ENCODE results near the gene ANKS1B. TPM values are rescaled to one million over a fixed set of nuclear protein-coding genes. Genes with fewer than 3 reads are reported as not detected.

The ANKS1B gene
- total RNA-seq, 2 experiments from 2014 or later = not detected

DNA sequence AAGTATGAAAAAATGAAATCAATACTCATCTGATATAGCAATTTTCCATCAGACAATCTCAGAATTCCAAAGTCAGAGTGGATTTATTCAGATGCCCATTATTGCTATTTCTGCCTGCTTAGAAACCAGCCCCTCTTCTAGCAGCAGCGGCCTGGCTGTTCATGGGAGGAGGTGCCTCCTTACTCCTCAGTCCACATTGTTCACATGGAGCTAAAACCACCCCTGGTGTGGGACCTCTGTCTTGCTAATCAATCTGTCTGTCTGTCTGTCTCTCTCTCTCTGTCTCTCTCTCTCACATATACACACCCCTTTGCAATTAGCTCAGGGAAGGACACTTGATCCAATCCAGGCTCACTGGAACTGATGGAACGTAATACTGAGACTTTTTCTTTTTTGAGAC is 1163.5 kb downstream of the ANKS1B start:
- Mint-ChIP-seq H3K4me1 (ENCODE audit: low read depth) (no peaks in the 10 kb centered on the region), H3K36me3 (ENCODE audit: low read depth) (no peaks in the 10 kb centered on the region), H3K27me3 (ENCODE audit: low read depth) (peaks cover 10% of the 10 kb centered on the region), H3K9me3 (no peaks in the 10 kb centered on the region), H3K4me3 (no peak overlapping the region), H3K27ac (no peak overlapping the region)
- intact Hi-C loops (cut with micrococcal nuclease) = no loop called here
- DNase-seq = no peak
- CTCF ChIA-PET = no interaction called here

GRCh38 chr12:98819821-98820404 is 1164.8 kb downstream of the ANKS1B start:
- H3K4me1 Mint-ChIP-seq (ENCODE audit: low read depth) = no peaks in the 10 kb centered on the region
- H3K27ac Mint-ChIP-seq = no peak overlapping the region
- CTCF ChIA-PET = no interaction called here
- DNase-seq = no peak
- no peaks in the 10 kb centered on the region for H3K36me3 Mint-ChIP-seq (ENCODE audit: low read depth)
- intact Hi-C loops (cut with micrococcal nuclease) = no loop called here
- H3K4me3 Mint-ChIP-seq = no peak overlapping the region
- H3K27me3 Mint-ChIP-seq (ENCODE audit: low read depth) = peaks cover 10% of the 10 kb centered on the region
- H3K9me3 Mint-ChIP-seq = no peaks in the 10 kb centered on the region

DNA sequence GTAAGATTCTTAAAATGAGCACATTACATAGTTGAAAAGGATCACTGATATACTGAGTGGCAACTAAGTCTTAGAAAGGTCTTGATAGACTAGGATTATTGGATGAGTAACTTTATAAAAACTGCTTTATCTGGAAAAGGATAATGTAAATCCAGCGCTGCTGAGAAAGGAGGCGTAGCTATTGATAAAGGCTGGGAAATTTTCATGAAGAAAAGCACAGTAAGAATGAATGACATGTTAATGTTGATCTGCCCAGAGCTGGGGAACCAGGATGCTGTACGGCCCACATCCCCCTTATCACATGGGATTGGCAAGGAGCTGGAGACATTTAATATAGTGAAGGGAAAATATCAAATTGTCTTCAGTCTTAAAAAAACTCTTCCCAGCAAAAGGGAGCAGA is 1165.7 kb downstream of the ANKS1B start:
- intact Hi-C loops (cut with micrococcal nuclease) = no loop called here
- Mint-ChIP-seq H3K9me3 (no peaks in the 10 kb centered on the region), H3K36me3 (ENCODE audit: low read depth) (no peaks in the 10 kb centered on the region), H3K4me1 (ENCODE audit: low read depth) (no peaks in the 10 kb centered on the region), H3K4me3 (no peak overlapping the region), H3K27me3 (ENCODE audit: low read depth) (peaks cover 14% of the 10 kb centered on the region), H3K27ac (no peak overlapping the region)
- CTCF ChIA-PET = interaction anchor here (0.6 kb wide), 1 partner anchor 27 kb away, joined by 3 read pairs; no protein-coding TSS in a partner anchor
- no peak for DNase-seq

DNA sequence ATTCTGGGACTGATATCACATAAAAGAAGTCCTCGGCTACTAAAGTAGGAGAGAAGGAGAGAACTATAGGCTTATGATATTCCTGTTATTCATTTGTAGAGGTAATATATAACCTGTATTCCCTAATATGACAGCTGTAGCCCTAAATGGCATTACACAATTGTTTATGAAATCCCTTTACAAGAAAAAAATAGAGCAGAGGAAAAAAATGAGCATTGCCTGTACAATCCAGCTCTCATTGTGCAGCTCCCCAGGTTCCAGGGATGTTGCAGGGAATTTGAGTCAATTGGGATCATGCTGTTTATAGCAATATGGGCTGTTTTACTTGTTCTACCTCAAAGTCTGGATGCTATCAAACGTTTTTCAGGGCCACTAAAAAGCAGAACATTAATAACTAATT is 1166.5 kb downstream of the ANKS1B start:
- CTCF ChIA-PET = no interaction called here
- intact Hi-C loops (cut with micrococcal nuclease) = no loop called here
- H3K36me3 Mint-ChIP-seq (ENCODE audit: low read depth) = no peaks in the 10 kb centered on the region
- no peak overlapping the region for H3K27ac Mint-ChIP-seq
- no peak overlapping the region for H3K4me3 Mint-ChIP-seq
- DNase-seq = no peak
- peaks cover 16% of the 10 kb centered on the region for H3K27me3 Mint-ChIP-seq (ENCODE audit: low read depth)
- no peaks in the 10 kb centered on the region for H3K9me3 Mint-ChIP-seq
- H3K4me1 Mint-ChIP-seq (ENCODE audit: low read depth) = no peaks in the 10 kb centered on the region

DNA sequence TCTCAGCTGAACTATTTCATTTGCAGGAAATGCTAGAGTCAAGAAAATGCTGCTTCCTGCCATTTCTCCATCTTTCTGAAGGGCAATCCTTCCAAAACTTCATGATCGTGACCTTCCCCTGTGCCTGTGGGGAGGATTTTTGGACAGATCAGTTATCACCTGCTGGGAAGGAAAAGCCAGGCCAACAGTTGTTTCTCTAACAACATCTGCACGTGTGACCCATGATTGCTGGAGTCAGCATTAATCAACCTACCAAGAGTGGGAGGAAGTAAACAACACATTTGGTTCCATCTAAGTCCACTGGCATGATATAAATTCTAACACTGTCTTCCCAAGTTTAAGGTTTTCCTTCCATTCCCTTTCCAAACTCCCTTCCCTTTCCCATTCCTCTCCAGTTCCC is 1167.0 kb downstream of the ANKS1B start:
- DNase-seq = no peak
- no peak overlapping the region for H3K27ac Mint-ChIP-seq
- intact Hi-C loops (cut with micrococcal nuclease) = no loop called here
- CTCF ChIA-PET = no interaction called here
- no peaks in the 10 kb centered on the region for H3K4me1 Mint-ChIP-seq (ENCODE audit: low read depth)
- H3K9me3 Mint-ChIP-seq = no peaks in the 10 kb centered on the region
- H3K4me3 Mint-ChIP-seq = no peak overlapping the region
- peaks cover 16% of the 10 kb centered on the region for H3K27me3 Mint-ChIP-seq (ENCODE audit: low read depth)
- H3K36me3 Mint-ChIP-seq (ENCODE audit: low read depth) = no peaks in the 10 kb centered on the region

DNA sequence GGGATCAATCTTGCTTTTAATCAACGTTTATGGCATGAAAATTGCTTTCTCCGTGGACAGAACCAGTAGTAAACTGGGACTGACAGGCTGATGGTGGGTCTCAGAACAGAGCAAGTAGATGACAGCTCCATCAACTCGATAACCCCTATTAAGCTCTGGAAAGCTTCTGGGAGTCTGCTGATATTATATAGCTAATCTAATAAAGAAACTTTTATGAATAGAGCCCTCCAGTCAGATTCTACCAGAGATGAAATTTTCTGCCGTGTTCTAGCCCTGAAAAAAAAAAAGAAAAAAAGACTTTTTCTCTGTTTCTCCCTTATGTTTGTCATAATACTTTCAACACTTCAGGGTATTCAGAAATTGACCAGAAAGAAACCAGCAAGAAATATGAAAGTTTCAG is 1168.0 kb downstream of the ANKS1B start:
- no peak overlapping the region for H3K27ac Mint-ChIP-seq
- no peak overlapping the region for H3K4me3 Mint-ChIP-seq
- H3K9me3 Mint-ChIP-seq = no peaks in the 10 kb centered on the region
- no peaks in the 10 kb centered on the region for H3K36me3 Mint-ChIP-seq (ENCODE audit: low read depth)
- CTCF ChIA-PET = no interaction called here
- H3K27me3 Mint-ChIP-seq (ENCODE audit: low read depth) = peaks cover 16% of the 10 kb centered on the region
- DNase-seq = no peak
- intact Hi-C loops (cut with micrococcal nuclease) = no loop called here
- no peaks in the 10 kb centered on the region for H3K4me1 Mint-ChIP-seq (ENCODE audit: low read depth)

DNA sequence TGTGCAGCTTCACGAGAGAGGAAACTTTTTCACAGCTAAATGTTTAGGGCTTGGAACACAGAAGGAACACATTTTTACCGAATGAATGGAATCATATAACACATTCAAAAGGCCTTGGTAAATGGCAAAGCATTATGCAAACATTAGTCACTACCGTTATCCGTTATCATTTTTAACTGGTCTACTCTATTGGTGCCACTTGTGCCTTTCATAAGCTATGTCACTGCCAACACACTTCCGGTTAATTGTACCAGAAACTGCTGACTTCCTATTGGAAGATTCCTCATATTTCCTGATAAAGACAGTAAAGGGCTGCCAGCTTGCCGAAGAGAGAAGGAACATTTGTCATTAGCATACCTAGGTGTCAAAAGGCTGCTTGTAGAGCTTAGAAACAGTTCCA is 1170.5 kb downstream of the ANKS1B start:
- H3K9me3 Mint-ChIP-seq = no peaks in the 10 kb centered on the region
- no peak overlapping the region for H3K4me3 Mint-ChIP-seq
- DNase-seq = no peak
- H3K27ac Mint-ChIP-seq = no peak overlapping the region
- H3K36me3 Mint-ChIP-seq (ENCODE audit: low read depth) = no peaks in the 10 kb centered on the region
- CTCF ChIA-PET = no interaction called here
- intact Hi-C loops (cut with micrococcal nuclease) = no loop called here
- no peaks in the 10 kb centered on the region for H3K4me1 Mint-ChIP-seq (ENCODE audit: low read depth)
- peaks cover 15% of the 10 kb centered on the region for H3K27me3 Mint-ChIP-seq (ENCODE audit: low read depth)

DNA sequence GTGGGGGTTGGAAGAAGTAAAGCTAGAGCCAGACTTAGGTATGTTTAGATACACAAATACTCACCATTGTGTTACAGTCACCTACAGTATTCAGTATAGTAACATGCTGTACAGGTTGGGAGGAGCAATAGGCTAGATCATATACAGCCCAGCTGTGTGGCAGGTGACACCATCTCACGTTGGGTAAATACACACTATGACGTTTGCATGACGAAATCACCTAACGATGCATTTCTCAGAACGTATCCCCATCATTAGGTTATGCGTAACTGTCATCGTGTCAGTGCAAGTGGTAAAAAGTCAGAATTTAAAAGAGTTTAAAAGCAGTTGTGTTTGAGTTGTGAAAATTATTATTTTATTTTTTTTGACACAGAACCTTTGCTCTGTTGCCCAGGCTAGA is 1172.5 kb downstream of the ANKS1B start:
- H3K4me3 Mint-ChIP-seq = no peak overlapping the region
- intact Hi-C loops (cut with micrococcal nuclease) = no loop called here
- H3K27ac Mint-ChIP-seq = no peak overlapping the region
- H3K4me1 Mint-ChIP-seq (ENCODE audit: low read depth) = no peaks in the 10 kb centered on the region
- H3K27me3 Mint-ChIP-seq (ENCODE audit: low read depth) = peaks cover 14% of the 10 kb centered on the region
- no peak for DNase-seq
- H3K9me3 Mint-ChIP-seq = no peaks in the 10 kb centered on the region
- no peaks in the 10 kb centered on the region for H3K36me3 Mint-ChIP-seq (ENCODE audit: low read depth)
- CTCF ChIA-PET = interaction anchor here (0.6 kb wide), 1 partner anchor 374 kb away, joined by 4 read pairs; no protein-coding TSS in a partner anchor

DNA sequence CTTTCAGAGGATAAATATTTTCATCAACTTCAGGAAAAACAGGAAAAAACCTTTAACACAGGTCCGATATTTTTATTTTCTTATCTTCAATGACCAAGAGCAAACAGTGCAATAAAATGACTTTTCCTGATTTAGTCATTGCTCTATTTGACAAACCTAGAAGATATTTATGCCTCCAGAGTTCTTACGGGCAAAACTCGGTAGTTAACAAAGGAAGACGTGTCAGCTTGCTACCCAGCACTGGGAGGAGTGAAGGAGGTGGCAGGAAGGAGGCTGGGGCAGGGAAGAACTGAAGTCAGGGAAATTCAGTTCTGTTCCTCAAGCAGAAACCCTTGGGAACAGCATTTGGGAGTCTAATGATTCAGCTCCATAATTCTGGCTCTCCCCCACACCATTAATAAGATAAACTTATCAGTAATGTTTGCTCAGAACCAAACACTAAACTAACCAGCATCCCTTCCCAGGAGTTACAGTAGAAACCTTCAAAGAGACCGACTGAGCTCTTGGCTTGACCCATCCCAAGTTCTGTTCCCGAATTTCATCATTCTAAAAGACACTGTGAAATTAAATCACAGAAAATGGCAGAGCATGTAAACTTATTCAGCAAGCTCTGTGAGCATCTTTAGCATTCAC is 1176.4 kb downstream of the ANKS1B start:
- DNase-seq = no peak
- H3K9me3 Mint-ChIP-seq = no peaks in the 10 kb centered on the region
- H3K27ac Mint-ChIP-seq = no peak overlapping the region
- no peaks in the 10 kb centered on the region for H3K36me3 Mint-ChIP-seq (ENCODE audit: low read depth)
- peaks cover 12% of the 10 kb centered on the region for H3K27me3 Mint-ChIP-seq (ENCODE audit: low read depth)
- CTCF ChIA-PET = interaction anchor here (0.9 kb wide), 1 partner anchor 30 kb away, joined by 3 read pairs; no protein-coding TSS in a partner anchor
- no peaks in the 10 kb centered on the region for H3K4me1 Mint-ChIP-seq (ENCODE audit: low read depth)
- no peak overlapping the region for H3K4me3 Mint-ChIP-seq
- intact Hi-C loops (cut with micrococcal nuclease) = no loop called here

GRCh38 chr12:98807187-98807586 is 1177.5 kb downstream of the ANKS1B start:
- CTCF ChIA-PET = no interaction called here
- Mint-ChIP-seq H3K4me1 (ENCODE audit: low read depth) (no peaks in the 10 kb centered on the region), H3K27me3 (ENCODE audit: low read depth) (peaks cover 12% of the 10 kb centered on the region), H3K36me3 (ENCODE audit: low read depth) (no peaks in the 10 kb centered on the region), H3K4me3 (no peak overlapping the region), H3K9me3 (no peaks in the 10 kb centered on the region), H3K27ac (no peak overlapping the region)
- intact Hi-C loops (cut with micrococcal nuclease) = no loop called here
- DNase-seq = no peak

- no peak overlapping the region for H3K27ac Mint-ChIP-seq
- no peaks in the 10 kb centered on the region for H3K36me3 Mint-ChIP-seq (ENCODE audit: low read depth)
- intact Hi-C loops (cut with micrococcal nuclease) = no loop called here
- H3K4me3 Mint-ChIP-seq = no peak overlapping the region
- H3K27me3 Mint-ChIP-seq (ENCODE audit: low read depth) = peaks cover 11% of the 10 kb centered on the region
- CTCF ChIA-PET = interaction anchor here (0.6 kb wide), 1 partner anchor 237 kb away, joined by 3 read pairs; no protein-coding TSS in a partner anchor
- H3K4me1 Mint-ChIP-seq (ENCODE audit: low read depth) = no peaks in the 10 kb centered on the region
- no peak for DNase-seq
- H3K9me3 Mint-ChIP-seq = no peaks in the 10 kb centered on the region
These were observed 1181.1 kb downstream of the ANKS1B start for GRCh38 chr12:98803468-98804209.

GRCh38 chr12:98799822-98800221 is 1184.9 kb downstream of the ANKS1B start:
- CTCF ChIA-PET = no interaction called here
- H3K4me3 Mint-ChIP-seq = no peak overlapping the region
- no peaks in the 10 kb centered on the region for H3K4me1 Mint-ChIP-seq (ENCODE audit: low read depth)
- DNase-seq = no peak
- no peaks in the 10 kb centered on the region for H3K36me3 Mint-ChIP-seq (ENCODE audit: low read depth)
- intact Hi-C loops (cut with micrococcal nuclease) = no loop called here
- H3K27ac Mint-ChIP-seq = no peak overlapping the region
- no peaks in the 10 kb centered on the region for H3K9me3 Mint-ChIP-seq
- H3K27me3 Mint-ChIP-seq (ENCODE audit: low read depth) = peaks cover 7% of the 10 kb centered on the region

Data from activated naive CD4-positive, alpha-beta T cell treated with anti-CD3 and anti-CD28 coated beads for 36 hours (primary cell).